ENCODE results near the gene BCL2L2.

GRCh38 chr14:23294734-23295561, 11.7 kb upstream of the BCL2L2 start:
- TF ChIP-seq, protein P1, sequence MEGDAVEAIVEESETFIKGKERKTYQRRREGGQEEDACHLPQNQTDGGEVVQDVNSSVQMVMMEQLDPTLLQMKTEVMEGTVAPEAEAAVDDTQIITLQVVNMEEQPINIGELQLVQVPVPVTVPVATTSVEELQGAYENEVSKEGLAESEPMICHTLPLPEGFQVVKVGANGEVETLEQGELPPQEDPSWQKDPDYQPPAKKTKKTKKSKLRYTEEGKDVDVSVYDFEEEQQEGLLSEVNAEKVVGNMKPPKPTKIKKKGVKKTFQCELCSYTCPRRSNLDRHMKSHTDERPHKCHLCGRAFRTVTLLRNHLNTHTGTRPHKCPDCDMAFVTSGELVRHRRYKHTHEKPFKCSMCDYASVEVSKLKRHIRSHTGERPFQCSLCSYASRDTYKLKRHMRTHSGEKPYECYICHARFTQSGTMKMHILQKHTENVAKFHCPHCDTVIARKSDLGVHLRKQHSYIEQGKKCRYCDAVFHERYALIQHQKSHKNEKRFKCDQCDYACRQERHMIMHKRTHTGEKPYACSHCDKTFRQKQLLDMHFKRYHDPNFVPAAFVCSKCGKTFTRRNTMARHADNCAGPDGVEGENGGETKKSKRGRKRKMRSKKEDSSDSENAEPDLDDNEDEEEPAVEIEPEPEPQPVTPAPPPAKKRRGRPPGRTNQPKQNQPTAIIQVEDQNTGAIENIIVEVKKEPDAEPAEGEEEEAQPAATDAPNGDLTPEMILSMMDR (conservative IDR thresholded peaks at IDR 0.05): peak; percentile 85
- no peak for TF ChIP-seq EZH2 (IDR thresholded peaks at IDR 0.05; ENCODE audit: low read depth)

Data from PC-9 (cell line).